K562 (cell line): ENCODE data around the gene CHCT1. TPM values are rescaled to one million over a fixed set of nuclear protein-coding genes. Genes with fewer than 3 reads are reported as not detected.

Experiments used
- CAMTA2 ChIP-seq: fragments of 250-450 bp; sonication (Bioruptor Pico); conservative IDR thresholded peaks from 2 replicates; pipeline ENCODE4 v1.5.1; 2022
- GMEB1 ChIP-seq: fragments of 250-450 bp; sonication (Bioruptor Pico); IDR thresholded peaks from 2 replicates; pipeline ENCODE4 v1.4.0; 2020; ENCODE audit warnings: mild to moderate bottlenecking
- MGA ChIP-seq: fragments of 450-650 bp; IDR thresholded peaks from 2 replicates; pipeline ENCODE4 v1.6.1; 2016; ENCODE audit warnings: mild to moderate bottlenecking, moderate library complexity
- MITF ChIP-seq: IDR thresholded peaks from 2 replicates; pipeline ENCODE4 v1.6.1; 2014; ENCODE audit warnings: antibody characterized with exemption
- MTA2 ChIP-seq: fragments of 450-650 bp; IDR thresholded peaks from 2 replicates; pipeline ENCODE4 v1.6.1; 2016; ENCODE audit warnings: low read depth
- RB1 ChIP-seq: fragments of 450-650 bp; IDR thresholded peaks from 2 replicates; pipeline ENCODE4 v1.6.1; 2017; ENCODE audit warnings: low read depth, mild to moderate bottlenecking
- SMARCA5 ChIP-seq: fragments of 450-650 bp; IDR thresholded peaks from 2 replicates; pipeline ENCODE4 v1.6.1; 2016
- SRSF7 ChIP-seq: fragments of 200-400 bp; formaldehyde crosslinking; optimal IDR thresholded peaks from 2 replicates; pipeline ENCODE3; 2017; ENCODE audit warnings: mild to moderate bottlenecking, low read depth, low read length
- XRCC3 ChIP-seq: fragments of 450-650 bp; IDR thresholded peaks from 2 replicates; pipeline ENCODE4 v1.6.1; 2017; ENCODE audit warnings: mild to moderate bottlenecking, moderate library complexity
- ZBTB49 ChIP-seq: sonication (generic); formaldehyde crosslinking; IDR thresholded peaks from 2 replicates; pipeline ENCODE4 v1.8.0; 2022; ENCODE audit warnings: missing genetic modification reagents, mild to moderate bottlenecking, borderline replicate concordance
- ZNF431 ChIP-seq: sonication (generic); formaldehyde crosslinking; IDR thresholded peaks from 2 replicates; pipeline ENCODE4 v1.8.0; 2022; ENCODE audit warnings: mild to moderate bottlenecking, missing genetic modification reagents
- polyA plus RNA-seq, 8 experiments: library from polyadenylated mRNA; depleted of rRNA in 4 of 8; stranded (reverse) in 5 of 8; unstranded in 3 of 8; fragments of >200 nt; fragmentation: Nextera tagmentation in 2 of 8; fragmentation: Illumina TruSeq in 1 of 8; extraction: Ambion mirVana in 2 of 8; extraction: Trizol in 1 of 8; gene quantifications; 2 replicates each; pipeline versions ENCODE4 v1.2.1 to v1.2.3, GENCODE V29; 2011 to 2014; ENCODE audit warnings: inconsistent platforms in 1 of 8, missing spikeins in 1 of 8
- total RNA-seq, 7 experiments: library from RNA; depleted of rRNA in 6 of 7; stranded (reverse); fragments of >200 nt in 6 of 7; fragmentation: Illumina TruSeq in 2 of 7; extraction: Trizol in 2 of 7; gene quantifications; 2 replicates each; pipeline versions ENCODE4 v1.2.1 to v1.2.3, GENCODE V29; 2011 to 2021; ENCODE audit warnings: low replicate concordance in 1 of 7

The CHCT1 gene
- total and polyA plus RNA-seq, 9 of the 15 experiments (the other 6 are each of a cell fraction or from before 2014, with no cell fraction given): not detected

- TF ChIP-seq ZBTB49 (CRISPR knock-in tag) (no peak), CAMTA2 (CRISPR knock-in tag) (no peak), MGA (no peak), MTA2 (0 out of 2 replicates have a peak, but pooled peaks have one; percentile 14), ZNF431 (CRISPR knock-in tag) (no peak), SMARCA5 (no peak), XRCC3 (no peak), MITF (no peak), SRSF7 (no peak), RB1 (no peak), GMEB1 (no peak)
Measured at GRCh38 chr17:60391471-60392041, 30.7 kb upstream of the CHCT1 start (continued).
